ENCODE data around the gene RANBP10. TPM values are rescaled to one million over a fixed set of nuclear protein-coding genes. Genes with fewer than 3 reads are reported as not detected.

RANBP10 gene
- polyA plus RNA-seq, 2 of the 4 experiments (the other 2 are of a cell fraction): 7.5 to 9.8 TPM

DNA sequence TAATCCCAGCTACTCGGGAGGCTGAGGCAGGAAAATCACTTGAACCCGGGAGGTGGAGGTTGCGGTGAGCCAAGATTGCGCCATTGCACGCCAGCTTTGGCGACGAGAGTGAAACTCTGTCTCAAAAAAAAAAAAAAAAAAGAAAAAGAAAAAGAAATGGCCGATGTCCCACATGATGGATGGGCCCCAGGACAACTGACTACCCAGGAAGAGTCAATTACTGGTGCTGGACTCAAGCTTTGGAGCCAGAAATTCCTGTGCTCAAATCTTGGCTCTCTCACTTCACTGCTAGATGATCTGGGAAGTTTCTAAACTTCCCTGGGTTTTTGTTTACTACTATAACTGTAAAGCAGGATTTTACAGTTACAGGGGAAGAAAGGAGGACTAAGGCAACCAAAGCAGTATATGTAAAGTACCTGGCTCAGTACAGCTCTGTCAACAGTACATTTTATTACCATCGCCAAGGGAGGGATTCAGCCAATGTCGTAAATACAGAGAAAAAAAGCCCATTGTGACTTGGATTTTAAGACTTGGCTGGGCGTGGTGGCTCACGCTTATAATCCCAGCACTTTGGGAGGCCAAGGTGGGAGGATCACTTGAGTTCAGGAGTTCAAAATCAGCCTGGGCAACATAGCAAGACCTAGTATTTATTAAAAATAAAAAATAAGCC is 127.9 kb downstream of the RANBP10 start (continued):
- no peak for TF ChIP-seq MYC (IDR thresholded peaks at IDR 0.05; ENCODE audit: borderline replicate concordance, low read length)

DNA sequence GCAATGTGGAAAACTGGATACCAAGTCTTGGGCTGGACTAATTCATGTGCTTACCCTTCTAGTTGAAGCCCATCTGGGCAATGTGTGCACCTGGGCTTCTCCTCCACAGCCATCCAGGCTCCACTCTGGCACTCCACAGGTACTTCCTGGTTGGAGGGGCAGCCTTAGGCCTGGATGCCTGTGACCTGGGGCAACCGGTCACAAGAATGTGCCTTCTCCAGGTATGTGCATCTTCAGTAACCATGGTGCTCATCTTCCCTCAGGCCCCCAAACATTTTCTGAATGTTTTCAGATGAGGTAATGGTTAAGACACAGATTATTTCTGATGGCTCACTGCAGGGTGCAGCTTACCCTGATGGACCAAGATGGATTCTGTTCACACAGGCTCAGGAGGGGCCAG is 128.6 kb downstream of the RANBP10 start:
- TF ChIP-seq NFE2L2 (conservative IDR thresholded peaks at IDR 0.05; ENCODE audit: low read length) (no peak), ZSCAN20 (CRISPR knock-in tag; IDR thresholded peaks at IDR 0.05) (no peak), ZC3H11A (IDR thresholded peaks at IDR 0.05) (no peak), HEYL (CRISPR knock-in tag; IDR thresholded peaks at IDR 0.05) (no peak), CHD2 (IDR thresholded peaks at IDR 0.05; ENCODE audit: low read length, partially characterized antibody) (no peak), SMC3 (IDR thresholded peaks at IDR 0.05) (no peak)
- TF ChIP-seq, protein P1, sequence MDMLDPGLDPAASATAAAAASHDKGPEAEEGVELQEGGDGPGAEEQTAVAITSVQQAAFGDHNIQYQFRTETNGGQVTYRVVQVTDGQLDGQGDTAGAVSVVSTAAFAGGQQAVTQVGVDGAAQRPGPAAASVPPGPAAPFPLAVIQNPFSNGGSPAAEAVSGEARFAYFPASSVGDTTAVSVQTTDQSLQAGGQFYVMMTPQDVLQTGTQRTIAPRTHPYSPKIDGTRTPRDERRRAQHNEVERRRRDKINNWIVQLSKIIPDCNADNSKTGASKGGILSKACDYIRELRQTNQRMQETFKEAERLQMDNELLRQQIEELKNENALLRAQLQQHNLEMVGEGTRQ (IDR thresholded peaks at IDR 0.05): no peak
- H3K4me2 ChIP-seq: no peak overlapping the region
- POLR2A ChIA-PET: no interaction called here
- H3K27ac ChIP-seq: no peak overlapping the region
- ATAC-seq (no peak), FAIRE-seq (no peak), DNase-seq (ENCODE audit: low read depth in 1 of 2, low spot score in 1 of 2) (no peak)
- CTCF ChIA-PET: interaction anchor here (0.9 to 16.7 kb wide), 5 partner anchors 8 to 157 kb away, joined by 3 to 174 read pairs (median 5); partner anchors contain the start of gene CARMIL2
- no peaks in the 10 kb centered on the region for H3K4me1 ChIP-seq
- 60% methylated on average over 1 of the region's 1 CpG for WGBS (ENCODE audit: missing lambda C conversion rate)
- H3K9me3 ChIP-seq: no peaks in the 10 kb centered on the region
- no peak overlapping the region for H3K4me3 ChIP-seq

- 88% methylated on average over 8 of the region's 8 CpGs for WGBS (ENCODE audit: missing lambda C conversion rate)
- POLR2A ChIA-PET: no interaction called here
- CTCF ChIA-PET: interaction anchor here (0.6 to 16.7 kb wide), 7 partner anchors 9 to 294 kb away, joined by 3 to 174 read pairs (median 5); no protein-coding TSS in a partner anchor
Observed at GRCh38 chr16:67676939-67677338, 129.4 kb downstream of the RANBP10 start.

DNA sequence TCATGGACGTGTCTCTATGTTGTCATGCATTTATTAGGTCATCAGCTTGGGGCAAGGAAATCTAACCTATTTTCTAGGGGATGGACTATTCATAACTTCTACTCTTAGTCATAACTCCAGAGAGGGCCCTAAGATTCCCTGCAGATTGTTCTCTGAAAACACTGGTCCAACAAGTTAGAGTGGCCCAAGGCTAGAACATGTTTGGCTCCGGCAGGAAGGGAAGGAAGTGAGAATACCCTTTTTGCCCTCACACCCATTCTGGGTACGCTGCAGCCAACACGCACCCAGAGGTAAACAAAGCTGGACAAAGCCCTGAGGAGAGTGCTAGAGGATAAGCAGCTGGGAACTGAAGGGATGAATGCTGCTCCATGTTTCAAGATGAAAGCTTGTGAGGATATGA is 129.8 kb downstream of the RANBP10 start:
- ChIA-PET POLR2A (no interaction called here), CTCF (interaction anchor here (0.6 to 16.7 kb wide), 8 partner anchors 8 to 295 kb away, joined by 3 to 174 read pairs (median 4); no protein-coding TSS in a partner anchor)
- Histone ChIP-seq H3K9me3 (no peaks in the 10 kb centered on the region), H3K4me3 (no peak overlapping the region), H3K27ac (no peak overlapping the region), H3K4me2 (no peak overlapping the region), H3K4me1 (no peaks in the 10 kb centered on the region)
- WGBS (ENCODE audit: missing lambda C conversion rate): 82% methylated on average over 4 of the region's 4 CpGs
- no peak for ATAC-seq
- no peak for FAIRE-seq
- DNase-seq (ENCODE audit: low read depth in 1 of 2, low spot score in 1 of 2): no peak
- TF ChIP-seq EHMT2 (IDR thresholded peaks at IDR 0.05; ENCODE audit: low read depth) (no peak), SREBF2 (IDR thresholded peaks at IDR 0.05) (no peak), HMGXB4 (CRISPR knock-in tag; IDR thresholded peaks at IDR 0.05; ENCODE audit: borderline replicate concordance) (no peak), EHF (CRISPR knock-in tag; IDR thresholded peaks at IDR 0.05) (no peak), BHLHE40 (IDR thresholded peaks at IDR 0.05; ENCODE audit: low read depth, low read length) (no peak), RFX5 (IDR thresholded peaks at IDR 0.05) (no peak), CHD4 (IDR thresholded peaks at IDR 0.05; ENCODE audit: borderline replicate concordance) (no peak), HDAC2 (IDR thresholded peaks at IDR 0.05) (no peak), MYC (IDR thresholded peaks at IDR 0.05; ENCODE audit: borderline replicate concordance, low read length) (no peak), TP53 (CRISPR knock-in tag; IDR thresholded peaks at IDR 0.05) (no peak)
- TF ChIP-seq, protein P2, sequence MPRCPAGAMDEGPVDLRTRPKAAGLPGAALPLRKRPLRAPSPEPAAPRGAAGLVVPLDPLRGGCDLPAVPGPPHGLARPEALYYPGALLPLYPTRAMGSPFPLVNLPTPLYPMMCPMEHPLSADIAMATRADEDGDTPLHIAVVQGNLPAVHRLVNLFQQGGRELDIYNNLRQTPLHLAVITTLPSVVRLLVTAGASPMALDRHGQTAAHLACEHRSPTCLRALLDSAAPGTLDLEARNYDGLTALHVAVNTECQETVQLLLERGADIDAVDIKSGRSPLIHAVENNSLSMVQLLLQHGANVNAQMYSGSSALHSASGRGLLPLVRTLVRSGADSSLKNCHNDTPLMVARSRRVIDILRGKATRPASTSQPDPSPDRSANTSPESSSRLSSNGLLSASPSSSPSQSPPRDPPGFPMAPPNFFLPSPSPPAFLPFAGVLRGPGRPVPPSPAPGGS (IDR thresholded peaks at IDR 0.05): no peak
- TF ChIP-seq, protein P3, sequence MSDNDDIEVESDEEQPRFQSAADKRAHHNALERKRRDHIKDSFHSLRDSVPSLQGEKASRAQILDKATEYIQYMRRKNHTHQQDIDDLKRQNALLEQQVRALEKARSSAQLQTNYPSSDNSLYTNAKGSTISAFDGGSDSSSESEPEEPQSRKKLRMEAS (IDR thresholded peaks at IDR 0.05): no peak
- TF ChIP-seq, protein P4, sequence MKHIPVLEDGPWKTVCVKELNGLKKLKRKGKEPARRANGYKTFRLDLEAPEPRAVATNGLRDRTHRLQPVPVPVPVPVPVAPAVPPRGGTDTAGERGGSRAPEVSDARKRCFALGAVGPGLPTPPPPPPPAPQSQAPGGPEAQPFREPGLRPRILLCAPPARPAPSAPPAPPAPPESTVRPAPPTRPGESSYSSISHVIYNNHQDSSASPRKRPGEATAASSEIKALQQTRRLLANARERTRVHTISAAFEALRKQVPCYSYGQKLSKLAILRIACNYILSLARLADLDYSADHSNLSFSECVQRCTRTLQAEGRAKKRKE (CRISPR knock-in tag; IDR thresholded peaks at IDR 0.05; ENCODE audit: low read depth): no peak

More at GRCh38 chr16:67676939-67677338, 129.4 kb downstream of the RANBP10 start:
- no peaks in the 10 kb centered on the region for H3K4me1 ChIP-seq
- DNase-seq (ENCODE audit: low read depth in 1 of 2, low spot score in 1 of 2) (no peak), ATAC-seq (no peak), FAIRE-seq (no peak)
- no peak overlapping the region for H3K27ac ChIP-seq
- H3K4me2 ChIP-seq: no peak overlapping the region
- no peaks in the 10 kb centered on the region for H3K9me3 ChIP-seq
- no peak for TF ChIP-seq CBX2 (IDR thresholded peaks at IDR 0.05; ENCODE audit: borderline replicate concordance, low read depth)
- no peak for TF ChIP-seq MAZ (IDR thresholded peaks at IDR 0.05; ENCODE audit: borderline replicate concordance, low read depth, low read length)
- no peak for TF ChIP-seq NPAS2 (CRISPR knock-in tag; IDR thresholded peaks at IDR 0.05; ENCODE audit: borderline replicate concordance)
- TF ChIP-seq CHD2 (IDR thresholded peaks at IDR 0.05; ENCODE audit: low read length, partially characterized antibody): no peak
- no peak for TF ChIP-seq HOXA7 (CRISPR knock-in tag; IDR thresholded peaks at IDR 0.05)
- no peak for TF ChIP-seq FOXS1 (CRISPR knock-in tag; IDR thresholded peaks at IDR 0.05)
- no peak for TF ChIP-seq GATA3 (IDR thresholded peaks at IDR 0.05; ENCODE audit: borderline replicate concordance)
- no peak for TF ChIP-seq CEBPB (IDR thresholded peaks at IDR 0.05)
- no peak for TF ChIP-seq KDM5A (IDR thresholded peaks at IDR 0.05)
- TF ChIP-seq, protein P3 (IDR thresholded peaks at IDR 0.05): no peak
- TF ChIP-seq PHF8 (IDR thresholded peaks at IDR 0.05; ENCODE audit: borderline replicate concordance, low read depth): no peak
- TF ChIP-seq EP300 (IDR thresholded peaks at IDR 0.05): no peak
- no peak for TF ChIP-seq CBX8 (IDR thresholded peaks at IDR 0.05)
- TF ChIP-seq POLR2AphosphoS2 (conservative IDR thresholded peaks at IDR 0.05; ENCODE audit: low read length): no peak
- TF ChIP-seq, protein P1 (IDR thresholded peaks at IDR 0.05): no peak
- no peak overlapping the region for H3K4me3 ChIP-seq

Data from A549 (cell line).